Hepatocyte (in vitro differentiated cells): ENCODE measurements around the gene TTC28. TPM values are rescaled to one million over a fixed set of nuclear protein-coding genes. Genes with fewer than 3 reads are reported as not detected.

Experiments
- DNase-seq: peaks from one replicate; pipeline ENCODE4 v3.0.0-alpha.2; 2016; ENCODE audit warnings: low spot score
- H2AFZ ChIP-seq: fragments of 200-600 bp; sonication (generic); 2 replicates; pipeline ENCODE4 v1.6.0; 2016; ENCODE audit warnings: antibody characterized with exemption, mild to moderate bottlenecking
- H3K27ac ChIP-seq: fragments of 200-600 bp; sonication (generic); 2 replicates; pipeline ENCODE4 v1.5.1; 2016; ENCODE audit warnings: mild to moderate bottlenecking
- H3K27me3 ChIP-seq: fragments of 200-600 bp; sonication (generic); 2 replicates; pipeline ENCODE4 v1.6.1; 2016
- H3K36me3 ChIP-seq: fragments of 200-600 bp; sonication (generic); replicated peaks from 2 replicates; pipeline ENCODE4 v1.5.1; 2016; ENCODE audit warnings: low read depth; ENCODE audit not compliant: insufficient read depth
- H3K4me1 ChIP-seq: fragments of 200-600 bp; sonication (generic); 2 replicates; pipeline ENCODE4 v1.5.1; 2016; ENCODE audit warnings: mild to moderate bottlenecking, moderate library complexity; ENCODE audit not compliant: insufficient read depth
- H3K4me2 ChIP-seq: fragments of 200-600 bp; sonication (generic); 2 replicates; pipeline ENCODE4 v1.6.0; 2016
- H3K4me3 ChIP-seq: fragments of 200-600 bp; sonication (generic); 2 replicates; pipeline ENCODE4 v1.5.1; 2016; ENCODE audit warnings: mild to moderate bottlenecking
- H3K79me2 ChIP-seq: fragments of 200-600 bp; sonication (generic); 2 replicates; pipeline ENCODE4 v1.6.0; 2017; ENCODE audit warnings: mild to moderate bottlenecking
- H3K9me2 ChIP-seq: fragments of 200-600 bp; sonication (generic); replicated peaks from 2 replicates; pipeline ENCODE4 v1.6.0; 2017; ENCODE audit warnings: mild to moderate bottlenecking; ENCODE audit not compliant: insufficient read depth
- H3K9me3 ChIP-seq: fragments of 200-600 bp; sonication (generic); 2 replicates; pipeline ENCODE4 v1.5.1; 2016; ENCODE audit warnings: low read depth, mild to moderate bottlenecking
- H4K20me1 ChIP-seq: fragments of 200-600 bp; sonication (generic); 2 replicates; pipeline ENCODE4 v1.6.0; 2016; ENCODE audit warnings: mild to moderate bottlenecking; ENCODE audit not compliant: insufficient read depth, poor library complexity, severe bottlenecking
- CTCF ChIP-seq: fragments of 200-600 bp; sonication (generic); IDR thresholded peaks from 2 replicates; pipeline ENCODE4 v1.5.1; 2016; ENCODE audit warnings: antibody characterized with exemption, mild to moderate bottlenecking; ENCODE audit not compliant: poor library complexity
- EZH2 ChIP-seq: fragments of 200-600 bp; sonication (generic); IDR thresholded peaks from 2 replicates; pipeline ENCODE4 v1.6.1; 2016; ENCODE audit warnings: antibody characterized with exemption, mild to moderate bottlenecking, borderline replicate concordance
- EZH2phosphoT487 ChIP-seq: fragments of 200-600 bp; sonication (generic); IDR thresholded peaks from one replicate; pipeline ENCODE4 v1.6.1; 2018; ENCODE audit warnings: antibody characterized with exemption, mild to moderate bottlenecking, low read depth, moderate library complexity; ENCODE audit not compliant: unreplicated experiment, severe bottlenecking
- WGBS: methylation state at CpG from one replicate; pipeline ENCODE4 v1.1.6; 2016; ENCODE audit warnings: low lambda C conversion rate; ENCODE audit errors: missing lambda C conversion rate; 5-methylcytosine and 5-hydroxymethylcytosine counted together
- polyA plus RNA-seq: library from polyadenylated mRNA; unstranded; fragments of >200 nt; fragmentation: Nextera tagmentation; extraction: Ambion mirVana; gene quantifications from 2 replicates; pipeline ENCODE4 v1.2.1, GENCODE V29; 2016
- total RNA-seq: library from RNA; depleted of rRNA; stranded (reverse); fragments of >200 nt; gene quantifications from 2 replicates; pipeline ENCODE4 v1.2.3, GENCODE V29; 2014

TTC28 gene
- total and polyA plus RNA-seq, 2 experiments from 2014 or later = 14.7 to 30.4 TPM

GRCh38 chr22:27996529-27996925 lies 683.1 kb downstream of the TTC28 start:
- Histone ChIP-seq H3K36me3 (no peaks in the 10 kb centered on the region), H3K4me3 (no peak overlapping the region), H3K9me3 (no peaks in the 10 kb centered on the region), H3K4me2 (no peak overlapping the region), H3K9me2 (no peaks in the 10 kb centered on the region), H3K79me2 (no peaks in the 10 kb centered on the region), H3K4me1 (no peaks in the 10 kb centered on the region), H3K27ac (no peak overlapping the region), H3K27me3 (no peaks in the 10 kb centered on the region), H2AFZ (no peak overlapping the region), H4K20me1 (no peaks in the 10 kb centered on the region)
- DNase-seq = no peak
- TF ChIP-seq EZH2 = no peak
- no peak for TF ChIP-seq CTCF
- TF ChIP-seq EZH2phosphoT487 = no peak
- WGBS = 96% methylated on average over 6 of the region's 6 CpGs

DNA sequence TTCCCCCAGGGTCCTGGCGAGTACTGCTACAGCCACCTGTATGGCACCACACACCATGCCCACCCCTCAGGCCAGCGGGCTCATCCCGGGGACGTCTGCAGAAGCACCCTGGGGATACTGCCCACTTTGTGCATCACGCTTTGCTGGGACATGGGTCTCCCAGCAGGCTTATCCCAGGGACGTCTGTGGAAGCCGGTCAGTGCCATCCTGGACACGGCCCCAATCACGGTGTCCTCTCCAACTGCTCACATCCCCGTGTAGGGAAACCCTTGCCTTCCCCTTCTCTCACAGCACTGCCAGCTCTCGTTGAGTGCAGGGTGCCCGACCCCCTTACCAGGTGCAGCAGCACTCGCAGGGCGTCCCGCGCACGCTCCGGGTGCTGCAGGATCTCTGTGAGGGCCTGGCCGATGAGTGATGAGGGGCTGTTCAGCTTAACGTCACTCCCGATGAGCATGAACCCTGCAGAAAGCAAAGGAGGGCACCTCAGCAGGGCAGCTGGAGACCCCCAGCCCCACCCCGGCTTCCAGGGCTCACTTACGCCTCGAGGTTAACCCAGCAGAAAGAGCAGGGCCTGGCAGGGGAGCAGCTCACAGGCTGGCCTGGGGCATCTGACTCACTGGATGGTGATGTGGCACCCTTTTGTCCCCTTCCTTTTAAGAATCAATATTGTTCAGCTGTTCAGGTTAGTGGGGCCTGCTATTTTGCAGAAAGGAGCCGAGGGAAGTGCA lies 683.7 kb downstream of the TTC28 start:
- DNase-seq = no peak
- Histone ChIP-seq H3K9me2 (no peaks in the 10 kb centered on the region), H3K4me1 (no peaks in the 10 kb centered on the region), H2AFZ (no peak overlapping the region), H3K9me3 (no peaks in the 10 kb centered on the region), H3K27me3 (no peaks in the 10 kb centered on the region), H3K36me3 (no peaks in the 10 kb centered on the region), H3K27ac (no peak overlapping the region), H4K20me1 (no peaks in the 10 kb centered on the region), H3K4me2 (no peak overlapping the region), H3K79me2 (no peaks in the 10 kb centered on the region), H3K4me3 (no peak overlapping the region)
- WGBS = 97% methylated on average over 24 of the region's 25 CpGs
- TF ChIP-seq CTCF (no peak), EZH2 (no peak), EZH2phosphoT487 (no peak)

GRCh38 chr22:27994481-27995331 lies 684.9 kb downstream of the TTC28 start:
- Histone ChIP-seq H2AFZ (no peak overlapping the region), H3K9me3 (no peaks in the 10 kb centered on the region), H3K27me3 (no peaks in the 10 kb centered on the region), H4K20me1 (no peaks in the 10 kb centered on the region), H3K4me3 (no peak overlapping the region), H3K4me1 (no peaks in the 10 kb centered on the region), H3K79me2 (no peaks in the 10 kb centered on the region), H3K9me2 (no peaks in the 10 kb centered on the region), H3K4me2 (no peak overlapping the region), H3K27ac (no peak overlapping the region), H3K36me3 (no peaks in the 10 kb centered on the region)
- DNase-seq = no peak
- WGBS = 93% methylated on average over 14 of the region's 14 CpGs
- TF ChIP-seq EZH2 = no peak
- no peak for TF ChIP-seq CTCF
- TF ChIP-seq EZH2phosphoT487 = no peak
